NCI-H2196 treated with DMSO at 0.1 percent for 48 hours (cell line): Measurements from ENCODE around the gene NELL2.
"Not testable (repeated sequence)": the region's sequence is repeated elsewhere in the genome, so short reads cannot be mapped to it uniquely, and the experiment has no call there.

Source experiments
- DNase-seq: peaks from one replicate; lab custom pipeline; 2025; ENCODE audit not compliant: unreplicated experiment; lab: John Stamatoyannopoulos, UW

The NELL2 gene

GRCh38 chr12:44875954-44876543 lies at the start of gene NELL2:
TSS of gene NELL2 (minus strand) at chr12:44876315. CDS start at chr12:44875869, 446 bp downstream.
- DNase-seq: no peak

- DNase-seq: no peak
These were observed 45.6 kb upstream of the NELL2 start for GRCh38 chr12:44921736-44922135.

GRCh38 chr12:44917141-44917540 lies 41.0 kb upstream of the NELL2 start:
- DNase-seq: no peak

- no peak for DNase-seq
These were observed 39.8 kb upstream of the NELL2 start for GRCh38 chr12:44915958-44916357.

- DNase-seq: no peak
These were observed 28.2 kb upstream of the NELL2 start for GRCh38 chr12:44904321-44904720.

- DNase-seq: not testable (repeated sequence)
These were observed 22.0 kb upstream of the NELL2 start for GRCh38 chr12:44898108-44898507.

- DNase-seq: no peak
These were observed 13.8 kb upstream of the NELL2 start for GRCh38 chr12:44889926-44890325.

- no peak for DNase-seq
These were observed 13.0 kb upstream of the NELL2 start for GRCh38 chr12:44889162-44889561.

- no peak for DNase-seq
These were observed 9.8 kb upstream of the NELL2 start for GRCh38 chr12:44885902-44886301.

GRCh38 chr12:44881197-44881596 lies 5.1 kb upstream of the NELL2 start:
- DNase-seq: no peak

- DNase-seq: no peak
These were observed 662 bp upstream of the NELL2 start for GRCh38 chr12:44876544-44877410.

- DNase-seq: no peak
These were observed 630 bp downstream of the NELL2 start for GRCh38 chr12:44875417-44875953.

GRCh38 chr12:44874981-44875416 lies 1.1 kb downstream of the NELL2 start:
- DNase-seq: no peak

GRCh38 chr12:44873898-44874297 lies 2.2 kb downstream of the NELL2 start:
- no peak for DNase-seq

- no peak for DNase-seq
These were observed 6.6 kb downstream of the NELL2 start for GRCh38 chr12:44869503-44869902.

- no peak for DNase-seq
These were observed 12.2 kb downstream of the NELL2 start for GRCh38 chr12:44863867-44864266.

GRCh38 chr12:44859998-44860689 lies 16.0 kb downstream of the NELL2 start:
- DNase-seq: no peak

GRCh38 chr12:44858226-44858855 lies 17.8 kb downstream of the NELL2 start:
- DNase-seq: no peak

GRCh38 chr12:44852483-44852882 lies 23.6 kb downstream of the NELL2 start:
- no peak for DNase-seq

- no peak for DNase-seq
These were observed 24.5 kb downstream of the NELL2 start for GRCh38 chr12:44851586-44851985.

GRCh38 chr12:44848703-44849085 lies 27.4 kb downstream of the NELL2 start:
- DNase-seq: no peak
